HG02623 (cell line): ENCODE data around the gene ZNF367.

Source experiments
- ATAC-seq: cut with Tn5 transposase; IDR thresholded peaks from one replicate; pipeline ENCODE4 v1.9.1; 2021; ENCODE audit warnings: moderate library complexity; ENCODE audit not compliant: unreplicated experiment

Gene ZNF367

DNA sequence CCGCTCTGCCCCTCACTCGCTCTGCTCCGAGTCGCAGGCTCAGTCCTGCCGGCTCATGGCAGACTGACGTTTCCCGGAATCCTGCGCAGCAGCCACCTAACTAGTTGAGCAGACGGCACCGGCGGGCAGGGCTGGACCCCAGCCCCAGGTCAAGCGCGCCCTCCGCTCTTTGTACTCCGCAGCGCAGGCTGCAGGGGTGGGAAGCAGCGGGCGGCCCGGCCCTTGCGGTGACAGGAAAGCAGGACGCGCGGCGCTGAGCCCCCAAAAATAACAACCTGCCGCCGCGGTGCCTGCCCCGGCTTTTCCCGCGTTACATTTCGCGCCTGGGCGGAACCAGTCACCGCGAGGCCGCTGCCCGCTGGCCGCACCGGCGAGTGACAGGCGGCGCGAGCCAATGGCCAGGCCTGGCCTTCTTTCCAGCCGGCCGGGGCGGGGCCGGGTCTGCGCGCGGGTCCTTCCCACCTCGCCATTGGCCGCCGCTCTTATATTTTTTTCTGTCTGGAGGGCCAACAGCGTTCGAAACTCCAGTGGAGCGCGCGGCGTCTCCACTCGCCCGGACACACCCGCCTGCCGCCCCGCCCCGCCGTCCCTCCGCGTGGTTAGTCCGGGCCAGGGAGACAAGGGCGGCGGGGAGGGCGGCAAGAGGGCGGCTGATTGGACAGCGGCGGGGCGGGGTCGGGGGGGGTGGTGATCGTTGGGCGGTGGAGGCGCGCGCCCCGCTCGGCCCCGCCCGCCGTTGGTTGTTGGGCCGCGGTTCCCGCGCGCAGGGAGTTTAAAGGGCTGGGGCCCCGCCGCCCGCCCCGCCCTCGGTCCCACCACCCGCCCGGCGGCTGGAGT, at the start of gene ZNF367:
Gene ZNF367 (minus strand): TSS at position 288 of the 837 bp plus-strand sequence. CDS start 338 bp downstream, outside the sequence.
- ATAC-seq = peak; percentile 62

DNA sequence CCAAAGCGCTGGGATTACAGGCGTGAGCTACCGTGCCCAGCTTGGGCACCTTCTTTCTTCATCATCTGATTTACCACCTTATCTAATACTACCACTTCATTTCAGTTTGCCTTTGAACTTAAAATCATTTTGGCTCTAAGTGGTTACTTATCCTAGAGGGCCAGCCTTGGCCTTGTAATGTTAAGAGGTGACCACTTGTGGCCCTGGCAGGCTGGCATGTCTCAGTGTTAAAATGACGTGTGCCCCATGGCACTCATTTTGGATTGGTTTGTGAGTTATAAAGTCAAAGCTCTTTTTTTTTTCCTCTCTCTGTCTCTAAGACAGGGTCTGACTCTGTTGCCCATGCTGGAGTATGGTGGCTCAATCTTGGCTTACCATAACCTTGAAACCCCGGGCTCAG, 49.6 kb upstream of the ZNF367 start:
- ATAC-seq = no peak

- no peak for ATAC-seq
These were observed 46.3 kb upstream of the ZNF367 start for GRCh38 chr9:96464426-96464825.

GRCh38 chr9:96462541-96462940, 44.4 kb upstream of the ZNF367 start:
- ATAC-seq = no peak

DNA sequence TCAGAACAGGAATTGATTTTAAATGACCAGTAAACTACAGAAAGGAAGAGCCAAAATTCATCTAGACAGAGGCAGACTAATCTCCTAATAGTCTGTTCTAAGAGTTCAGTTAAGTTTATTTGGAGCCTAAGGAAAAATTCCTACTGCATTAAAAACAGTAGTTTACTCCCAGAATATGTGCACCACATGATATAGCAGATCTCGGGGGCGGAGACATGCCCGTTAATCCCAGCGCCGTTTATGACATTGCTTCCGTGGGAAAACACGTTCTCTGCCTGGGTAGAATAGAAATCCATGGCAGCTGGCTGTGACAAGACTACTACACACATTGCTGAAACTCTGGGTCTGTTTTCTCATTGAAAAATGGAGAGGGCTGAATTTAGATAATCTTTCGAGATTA, 43.2 kb upstream of the ZNF367 start:
- no peak for ATAC-seq

GRCh38 chr9:96460882-96461281, 42.7 kb upstream of the ZNF367 start:
- no peak for ATAC-seq

DNA sequence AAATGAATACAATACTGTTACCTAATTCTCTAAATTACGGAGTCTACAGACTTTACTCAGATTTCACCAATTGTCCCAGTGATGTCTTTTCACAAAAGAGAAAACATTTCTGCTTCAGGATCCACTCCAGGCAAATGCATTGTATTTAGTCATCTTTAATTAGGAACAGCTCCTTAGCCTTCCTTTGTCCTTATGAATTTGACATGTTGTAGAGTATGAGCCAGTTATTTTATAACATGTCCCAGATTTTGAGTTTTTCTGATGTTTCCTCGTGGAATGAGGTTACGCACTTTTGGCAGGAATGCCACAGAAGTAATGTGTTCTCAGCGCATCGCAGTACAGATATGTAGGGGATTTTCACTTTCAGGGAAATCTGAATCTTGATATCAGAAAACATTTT, 42.3 kb upstream of the ZNF367 start:
- ATAC-seq = no peak

DNA sequence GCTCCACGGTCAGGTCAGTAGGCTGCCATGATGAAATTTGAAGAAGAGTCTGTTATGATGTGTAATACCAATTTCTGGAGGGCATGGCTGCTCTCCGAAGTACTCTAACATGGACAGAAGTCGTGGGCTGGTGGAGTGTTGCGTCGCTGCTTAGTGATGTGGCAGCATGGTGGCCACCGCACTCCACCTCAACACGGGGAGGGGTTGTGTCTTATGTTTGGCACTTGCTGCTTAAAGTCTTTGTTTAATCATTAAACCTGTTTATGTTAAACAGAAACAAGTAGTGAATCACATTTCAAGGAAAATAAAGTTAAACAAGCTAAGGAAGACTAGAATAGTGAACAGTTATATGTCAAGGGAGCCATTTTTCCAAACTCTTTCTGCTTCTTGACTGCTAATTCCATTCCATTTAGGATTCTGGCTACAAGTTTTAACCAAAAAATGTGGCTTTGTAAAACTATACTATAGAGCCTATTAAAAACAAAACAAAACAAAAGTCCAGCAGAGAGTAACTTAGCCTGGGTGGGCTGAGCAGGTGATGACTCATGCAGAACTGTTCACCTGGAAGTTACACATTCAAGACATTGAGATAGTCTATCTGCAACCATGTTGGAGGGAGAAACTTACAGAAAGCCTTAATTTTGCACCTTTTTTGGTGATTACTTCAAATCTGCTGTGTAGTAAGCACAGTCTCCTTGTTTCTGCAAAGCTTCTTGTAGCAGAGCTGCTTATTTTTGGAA, 41.3 kb upstream of the ZNF367 start:
- ATAC-seq = no peak

DNA sequence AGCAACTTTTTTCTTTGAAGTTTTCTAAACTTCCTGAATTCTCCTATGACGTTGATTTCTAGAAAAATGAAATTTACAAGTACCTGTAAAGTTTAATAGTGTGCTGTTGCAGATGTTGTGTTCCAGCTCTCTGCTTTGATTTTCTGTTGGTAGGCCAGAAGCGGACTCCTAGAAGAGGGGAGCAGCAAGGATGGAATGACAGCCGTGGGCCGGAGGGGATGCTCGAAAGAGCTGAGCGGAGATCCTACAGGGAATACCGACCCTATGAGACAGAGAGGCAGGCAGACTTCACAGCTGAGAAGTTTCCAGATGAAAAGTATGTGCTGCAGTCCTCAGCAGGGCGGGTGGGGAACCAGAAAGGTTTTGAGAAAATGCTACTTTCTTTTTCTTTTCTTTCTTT, 40.1 kb upstream of the ZNF367 start:
- no peak for ATAC-seq

GRCh38 chr9:96457266-96457665, 39.1 kb upstream of the ZNF367 start:
- ATAC-seq = no peak

DNA sequence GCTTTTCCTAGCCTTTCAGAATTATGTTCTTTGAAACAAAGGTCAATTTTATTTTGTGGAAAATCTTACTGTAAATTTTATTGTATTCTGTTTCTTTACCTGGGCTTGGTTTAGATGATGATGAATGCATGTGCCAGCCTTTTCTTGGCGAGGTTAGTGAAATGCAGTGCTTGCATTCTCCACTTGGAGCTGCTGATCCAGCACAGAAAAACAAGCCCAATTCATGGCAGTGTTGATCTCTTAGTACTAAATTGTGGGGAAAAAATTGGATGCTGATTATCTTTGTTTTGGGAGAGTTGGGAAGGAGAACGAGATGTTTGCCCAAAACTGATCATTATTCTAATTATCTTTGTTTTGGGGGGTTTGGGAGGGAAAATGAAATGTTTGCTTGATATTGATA, 35.5 kb upstream of the ZNF367 start:
- no peak for ATAC-seq

DNA sequence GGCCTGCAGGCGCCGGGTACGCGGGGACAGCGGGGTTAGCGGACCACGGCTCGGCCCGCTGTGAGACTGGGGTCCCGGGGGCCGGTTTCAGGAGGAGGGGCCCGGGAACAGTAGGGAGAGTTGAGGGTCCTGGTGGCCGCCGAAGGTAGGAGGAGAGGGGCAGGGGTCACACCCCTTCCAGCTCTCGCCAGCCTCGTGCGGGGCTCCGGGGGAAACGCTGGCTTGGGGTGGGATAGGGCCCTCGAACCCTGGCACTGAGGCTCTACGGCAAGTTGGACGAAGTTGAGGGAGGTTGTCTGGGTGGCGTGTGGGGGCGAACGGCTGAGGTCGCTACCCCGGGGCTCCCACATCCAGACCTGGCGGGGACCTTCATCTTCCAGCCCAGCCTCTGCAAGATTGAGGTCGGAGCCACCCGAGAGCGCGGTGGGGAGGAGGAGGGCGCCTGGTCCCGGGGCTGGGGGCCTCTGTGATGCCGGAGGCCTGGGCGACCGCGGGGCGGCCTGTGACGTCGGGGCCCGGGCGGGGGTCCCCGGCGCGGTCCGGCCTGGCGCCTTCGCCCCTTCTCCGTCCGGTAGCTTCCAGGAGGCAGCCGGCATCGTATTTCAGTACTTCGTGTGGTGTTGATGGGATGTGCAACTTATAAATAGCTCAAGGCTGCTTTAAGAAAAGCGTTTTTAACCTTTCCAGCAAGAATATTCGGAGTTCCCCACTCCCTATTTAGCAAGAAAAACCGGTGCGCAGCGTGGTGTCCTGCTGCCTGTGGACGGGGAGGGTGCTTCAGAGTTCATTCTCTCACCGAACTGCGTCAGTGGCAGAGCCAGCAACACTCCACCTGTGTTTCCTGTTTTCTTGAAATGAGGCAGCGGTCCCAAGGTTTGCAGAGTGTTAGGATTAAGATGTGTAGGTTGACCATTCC, 32.7 kb upstream of the ZNF367 start:
- ATAC-seq = peak; percentile 2

DNA sequence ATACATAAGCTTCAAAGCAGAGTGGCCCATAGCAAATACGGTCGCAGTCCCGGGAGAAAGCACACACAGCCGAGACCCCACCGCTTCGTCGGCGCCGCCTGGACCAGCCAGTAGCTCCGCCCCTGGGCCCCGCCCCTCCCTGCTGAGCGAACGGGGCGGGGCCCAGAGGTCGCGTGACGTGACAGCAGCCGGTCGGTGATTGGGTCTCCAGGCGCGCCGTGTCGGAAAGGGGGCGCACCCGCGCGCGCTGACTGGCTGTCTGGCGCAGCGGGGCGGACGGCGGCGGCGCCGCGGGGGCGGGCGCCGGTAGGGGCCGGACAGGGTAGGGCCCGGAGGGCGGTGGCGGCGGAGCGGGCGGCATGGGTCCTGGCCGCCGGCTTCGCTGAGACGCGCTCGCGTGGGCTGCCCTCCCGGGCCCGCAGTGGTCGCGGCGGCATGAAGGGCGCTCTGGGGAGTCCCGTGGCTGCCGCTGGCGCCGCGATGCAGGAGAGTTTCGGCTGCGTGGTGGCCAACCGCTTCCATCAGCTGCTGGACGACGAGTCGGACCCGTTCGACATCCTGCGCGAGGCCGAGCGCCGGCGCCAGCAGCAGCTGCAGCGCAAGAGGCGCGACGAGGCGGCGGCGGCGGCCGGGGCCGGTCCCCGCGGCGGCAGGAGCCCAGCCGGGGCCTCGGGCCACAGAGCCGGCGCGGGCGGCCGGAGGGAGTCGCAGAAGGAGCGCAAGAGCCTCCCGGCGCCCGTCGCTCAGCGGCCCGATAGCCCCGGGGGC, 31.9 kb upstream of the ZNF367 start, which contains the start of gene HABP4:
Gene HABP4 (plus strand): TSS at position 325 of the 768 bp plus-strand sequence. CDS start 111 bp downstream, at position 436.
- peak; percentile 91 for ATAC-seq

DNA sequence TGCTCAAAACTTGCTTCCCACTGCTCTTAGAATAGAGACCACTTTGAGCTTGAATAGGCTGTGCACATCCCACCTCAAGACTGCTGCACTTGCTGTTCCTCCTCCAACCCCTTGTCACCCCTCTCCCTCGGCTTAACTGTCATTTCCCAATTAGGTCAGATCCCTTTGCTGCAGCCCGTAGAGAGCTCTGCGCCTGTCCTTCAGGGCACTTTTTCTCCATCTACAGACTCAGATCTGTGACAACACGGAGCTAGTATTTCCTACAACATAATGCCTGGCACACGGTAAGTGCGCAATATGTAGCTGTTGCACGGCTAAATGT, 31.3 kb upstream of the ZNF367 start:
- ATAC-seq = peak; percentile 16

GRCh38 chr9:96448546-96449170, 30.5 kb upstream of the ZNF367 start:
- ATAC-seq = no peak

DNA sequence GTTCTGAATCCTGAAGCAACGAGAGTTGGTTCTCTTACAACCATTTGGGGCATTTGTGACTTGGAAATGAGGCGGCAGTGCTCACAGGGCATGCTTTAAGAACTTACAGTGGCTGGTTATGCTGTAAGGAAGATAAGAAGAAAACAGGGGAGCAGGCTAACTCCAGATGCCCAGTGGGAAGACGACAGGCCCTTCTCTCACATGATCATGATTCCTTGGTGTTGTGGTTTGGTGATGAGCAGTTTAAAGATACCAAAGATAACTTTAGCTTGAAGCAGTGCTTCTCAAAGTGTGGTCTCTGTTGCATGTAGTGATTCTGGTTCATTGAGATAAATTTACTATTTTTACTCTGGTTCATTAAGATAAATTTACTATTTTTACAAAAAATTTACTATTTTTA, 29.2 kb upstream of the ZNF367 start:
- no peak for ATAC-seq

GRCh38 chr9:96442491-96442890, 24.3 kb upstream of the ZNF367 start:
- ATAC-seq = no peak

GRCh38 chr9:96441798-96442445, 23.8 kb upstream of the ZNF367 start:
- no peak for ATAC-seq

GRCh38 chr9:96440671-96441199, 22.6 kb upstream of the ZNF367 start:
- ATAC-seq = no peak
